NK-92 (cell line): ENCODE measurements around the gene SLC1A1.

Experiments used
- DNase-seq: peaks from one replicate; lab custom pipeline; 2025; ENCODE audit not compliant: unreplicated experiment; lab: John Stamatoyannopoulos, UW

SLC1A1 gene

DNA sequence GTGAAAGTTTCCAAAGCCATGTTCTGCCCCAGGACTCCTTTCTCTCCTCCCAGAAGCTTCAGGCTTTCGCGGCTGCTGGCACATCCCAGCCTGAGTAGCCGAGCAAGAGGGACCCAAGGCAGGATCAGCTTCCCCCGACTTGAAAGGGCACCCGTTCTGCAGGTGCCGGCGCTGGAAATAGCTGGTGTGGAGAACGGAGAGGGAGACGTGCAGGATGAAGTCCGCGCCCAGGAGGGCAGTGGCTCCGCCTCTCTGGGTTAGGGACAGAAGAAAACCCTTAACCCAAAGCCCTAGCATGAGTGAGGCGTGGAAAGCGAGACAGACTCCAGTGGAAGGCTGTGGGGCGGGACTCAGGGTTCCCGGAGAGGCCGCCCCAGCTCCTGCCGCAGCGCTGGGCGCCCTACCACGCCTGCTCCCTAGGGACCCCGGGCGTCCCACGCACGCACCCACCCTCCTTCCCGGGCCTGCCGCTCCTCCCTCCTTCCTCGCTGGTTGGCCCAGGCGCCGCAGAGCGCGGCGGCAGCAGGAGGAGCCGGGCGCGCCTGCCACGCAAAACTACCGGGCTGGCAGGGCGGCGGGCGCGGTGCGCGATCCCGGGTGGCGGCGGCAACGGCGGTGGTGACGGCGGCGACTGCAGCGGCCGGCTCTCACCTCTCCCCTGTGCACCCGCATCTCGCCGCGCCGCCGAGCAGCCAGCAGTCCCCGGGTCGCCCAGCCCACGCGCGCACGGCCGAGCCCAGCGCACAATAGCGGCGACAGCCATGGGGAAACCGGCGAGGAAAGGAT lies at the start of gene SLC1A1:
Gene SLC1A1 (plus strand): TSS at position 550 of the 786 bp plus-strand sequence. CDS start 212 bp downstream, at position 762.
- DNase-seq = no peak

DNA sequence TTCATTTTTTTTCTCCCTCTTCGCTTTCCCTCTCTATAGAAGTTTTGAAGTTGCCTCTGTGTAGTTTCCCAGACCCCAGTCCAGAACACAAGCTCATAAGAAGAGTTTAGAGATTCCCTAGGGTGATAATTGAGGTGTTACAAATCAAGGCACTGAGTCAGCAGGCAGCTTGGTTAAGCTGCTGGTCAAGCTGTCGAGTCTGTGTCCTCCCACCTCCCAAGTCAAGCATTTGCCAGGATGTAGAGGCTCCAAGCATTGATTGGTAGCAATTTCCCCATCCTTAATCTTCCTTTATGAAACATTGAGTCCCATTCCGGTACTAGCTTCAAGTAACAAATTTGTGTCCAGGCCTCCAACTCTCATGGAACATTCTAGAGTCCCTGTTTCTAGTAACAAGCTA lies 47.5 kb upstream of the SLC1A1 start:
- DNase-seq = no peak

DNA sequence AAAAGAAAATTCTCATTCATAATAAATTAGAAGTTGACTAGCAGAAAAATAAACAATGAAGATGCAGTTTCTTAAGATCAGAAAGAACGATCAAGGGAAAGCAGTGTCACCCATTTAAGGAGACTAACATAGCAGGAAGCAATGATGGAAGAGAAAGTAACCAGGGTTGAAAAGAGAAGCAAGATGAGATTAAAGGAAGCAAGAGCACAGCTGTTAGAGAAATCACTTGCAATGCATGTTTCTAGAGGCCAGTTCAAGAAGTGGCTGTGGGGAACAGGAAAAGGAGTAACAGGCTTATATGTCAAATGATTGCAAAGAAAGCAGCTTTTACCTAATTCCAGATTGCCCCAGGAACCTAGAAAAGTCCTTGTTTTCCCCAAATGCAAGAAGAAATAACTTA lies 46.8 kb upstream of the SLC1A1 start:
- DNase-seq = no peak

DNA sequence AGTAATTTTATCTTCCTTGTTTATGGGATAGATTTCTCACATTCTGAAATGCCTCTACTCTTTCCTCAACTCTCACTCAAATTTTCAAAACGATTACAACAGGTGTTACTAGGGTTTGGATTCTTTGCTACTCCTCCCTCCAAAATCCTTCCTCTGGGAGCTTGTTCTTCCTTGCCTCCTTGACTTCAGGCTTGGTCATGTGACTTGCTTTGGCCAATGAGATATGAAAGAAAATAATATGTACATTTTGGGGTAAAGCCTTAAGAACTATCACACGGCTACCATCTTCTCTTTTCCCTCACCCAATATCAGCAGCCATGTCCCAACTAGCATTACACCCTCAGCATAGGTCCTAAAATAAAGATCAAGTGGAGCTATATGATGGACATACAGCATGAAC lies 28.8 kb upstream of the SLC1A1 start:
- no peak for DNase-seq

DNA sequence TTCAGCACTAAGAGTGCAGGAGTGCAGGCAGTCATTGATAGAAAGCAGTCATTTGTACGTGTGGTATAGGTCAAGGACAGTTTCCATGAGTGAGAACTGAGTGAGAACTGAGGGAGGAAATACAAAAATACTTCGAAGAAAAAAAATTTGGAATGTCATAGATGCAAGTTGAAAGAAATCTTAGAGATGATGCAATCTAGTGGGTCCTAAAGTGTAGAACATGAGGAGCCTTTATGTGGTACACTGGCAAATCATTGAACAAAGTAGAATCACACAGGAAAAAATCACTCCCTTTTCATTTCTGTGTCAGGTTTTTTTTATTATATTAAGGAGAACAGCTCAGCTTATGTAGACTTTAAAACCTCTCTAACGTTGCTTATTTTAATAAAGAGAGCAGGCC lies 26.4 kb upstream of the SLC1A1 start:
- no peak for DNase-seq

DNA sequence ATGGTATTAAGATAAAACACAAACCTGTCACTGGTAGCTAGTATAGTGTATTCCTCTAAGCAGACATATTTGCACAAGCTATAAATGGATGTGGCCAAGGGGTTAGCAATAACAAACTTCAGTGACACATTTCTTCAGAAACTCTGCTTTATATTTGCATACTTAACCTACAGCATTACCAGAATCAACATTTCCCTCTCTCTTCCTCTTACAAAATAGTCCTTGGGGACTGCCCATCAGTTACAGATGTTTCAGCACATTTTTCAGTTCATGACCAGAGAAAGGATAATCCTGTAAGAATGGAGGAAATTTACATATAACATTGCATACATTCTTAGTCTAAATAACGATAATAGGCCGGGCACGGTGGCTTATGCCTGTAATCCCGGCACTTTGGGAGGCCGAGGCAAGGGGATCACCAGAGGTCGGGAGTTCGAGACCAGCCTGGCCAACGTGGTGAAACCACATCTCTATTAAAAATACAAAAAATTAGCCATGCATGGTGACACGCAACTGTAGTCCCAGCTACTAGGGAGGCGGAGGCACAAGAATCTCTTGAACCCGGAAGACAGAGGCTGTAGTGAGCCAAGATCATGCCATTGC lies 25.3 kb upstream of the SLC1A1 start:
- DNase-seq = no peak

DNA sequence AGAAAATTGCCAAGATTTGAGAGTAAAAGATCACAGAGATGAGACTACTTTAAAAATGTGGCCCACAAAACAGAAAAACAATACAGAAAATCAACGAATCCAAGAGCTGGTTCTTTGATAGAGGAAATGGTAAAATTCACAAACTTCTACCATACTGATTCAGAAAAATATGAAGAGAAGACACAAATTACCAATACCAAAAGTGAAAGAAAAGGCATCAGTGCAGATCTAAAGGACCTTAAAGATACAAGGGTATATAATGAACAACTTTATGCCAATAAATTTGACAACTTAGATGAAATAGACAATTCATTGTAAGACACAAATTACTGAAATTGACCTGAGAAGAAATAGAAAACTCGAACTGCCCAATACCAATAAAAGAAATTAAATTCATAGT lies 24.4 kb upstream of the SLC1A1 start:
- DNase-seq = no peak

DNA sequence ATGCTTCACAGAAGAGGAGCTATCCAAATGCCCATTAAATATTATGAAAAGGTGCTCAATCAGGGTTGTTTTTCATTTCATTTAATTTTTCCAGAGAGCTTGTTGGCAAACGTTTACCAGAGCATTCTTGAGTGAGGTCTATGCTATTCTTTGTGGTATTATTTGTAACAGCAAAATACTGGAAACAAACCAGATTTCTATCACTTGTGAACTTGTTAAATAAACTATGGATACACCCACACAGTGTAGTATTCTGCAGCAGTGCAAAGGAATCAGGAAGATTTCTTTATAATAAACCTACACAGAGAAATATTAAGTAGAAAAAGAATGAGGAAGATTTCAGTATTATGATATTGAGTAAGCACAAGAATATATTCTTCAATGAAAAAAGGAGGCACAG lies 15.0 kb upstream of the SLC1A1 start:
- no peak for DNase-seq

DNA sequence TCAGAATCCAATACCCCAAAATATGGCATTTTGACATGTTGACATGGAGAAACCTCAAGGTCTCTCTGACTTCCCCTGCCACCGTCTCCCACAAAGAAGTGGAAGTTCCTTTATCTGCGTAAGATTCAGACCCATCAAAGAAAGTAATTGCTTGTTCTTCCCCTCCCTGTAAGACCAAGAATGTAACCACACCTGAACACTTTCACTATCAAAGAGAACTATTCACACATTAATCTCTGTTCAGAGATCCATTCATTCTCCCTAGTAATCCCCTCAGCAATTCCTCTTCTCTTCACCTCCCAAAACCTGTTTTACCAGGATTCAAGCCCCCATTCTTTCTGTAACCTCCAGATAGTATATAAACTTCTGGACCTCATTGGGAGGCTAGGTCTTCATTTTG lies 4.1 kb upstream of the SLC1A1 start:
- DNase-seq = no peak

DNA sequence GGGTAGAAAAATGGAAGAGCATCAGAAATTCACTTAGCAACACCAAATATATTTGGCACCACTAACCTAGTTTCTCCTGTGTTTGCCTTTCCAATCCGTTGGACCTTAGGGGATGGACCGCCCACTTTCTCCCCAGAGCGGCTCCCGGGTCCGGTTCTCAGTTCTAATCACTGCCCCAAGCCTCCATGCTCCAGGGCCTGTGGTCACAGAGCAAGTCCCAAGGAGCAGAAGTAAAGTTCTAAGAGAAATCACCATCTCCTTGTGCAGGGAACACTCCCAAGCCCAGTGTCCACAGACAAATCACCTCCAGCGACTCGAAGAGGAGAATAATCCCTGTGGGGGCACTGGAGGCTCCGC lies 728 bp upstream of the SLC1A1 start:
- no peak for DNase-seq

DNA sequence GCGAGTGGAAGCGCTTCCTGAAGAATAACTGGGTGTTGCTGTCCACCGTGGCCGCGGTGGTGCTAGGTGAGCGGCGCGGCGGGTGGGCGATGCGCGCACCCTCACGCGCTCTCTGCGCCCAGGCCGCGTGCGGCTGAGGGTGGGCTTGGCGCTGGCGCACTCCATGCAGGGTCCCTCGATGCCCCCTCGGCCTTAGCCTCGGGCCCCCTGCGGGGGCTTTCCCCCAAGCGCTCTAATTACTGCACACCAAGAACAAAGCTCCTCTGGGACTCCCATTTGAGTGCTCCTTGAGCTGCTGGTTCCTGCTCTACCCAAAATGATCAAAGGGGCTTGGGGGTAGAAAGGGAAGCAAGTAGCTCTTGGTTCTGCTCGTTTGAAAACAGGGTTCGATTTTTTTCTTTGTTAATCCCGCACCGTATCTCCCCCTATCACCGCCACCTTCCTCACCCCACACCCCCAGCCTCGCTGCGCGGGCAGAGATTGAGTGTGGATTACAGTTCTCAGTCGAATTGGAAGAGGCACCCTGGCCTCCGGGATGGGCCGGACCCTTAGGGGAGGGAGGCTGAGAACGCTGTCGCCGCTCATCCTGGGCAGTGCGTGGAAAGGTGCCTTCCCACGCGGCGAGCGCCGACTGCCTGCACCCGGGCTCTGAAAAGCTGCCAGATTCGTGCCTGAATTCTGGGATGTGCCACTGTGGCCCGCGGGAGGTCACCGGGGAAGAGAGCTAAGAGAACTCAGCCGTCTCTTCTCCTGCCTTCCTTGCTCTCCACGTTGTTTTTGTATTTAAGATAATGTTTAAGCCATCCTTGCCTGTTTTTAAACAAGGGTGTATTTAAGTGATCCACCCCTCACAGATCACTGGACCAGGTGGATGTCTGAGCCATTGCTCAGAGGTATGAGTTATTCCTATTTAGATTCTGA lies 697 bp downstream of the SLC1A1 start:
- DNase-seq = no peak

DNA sequence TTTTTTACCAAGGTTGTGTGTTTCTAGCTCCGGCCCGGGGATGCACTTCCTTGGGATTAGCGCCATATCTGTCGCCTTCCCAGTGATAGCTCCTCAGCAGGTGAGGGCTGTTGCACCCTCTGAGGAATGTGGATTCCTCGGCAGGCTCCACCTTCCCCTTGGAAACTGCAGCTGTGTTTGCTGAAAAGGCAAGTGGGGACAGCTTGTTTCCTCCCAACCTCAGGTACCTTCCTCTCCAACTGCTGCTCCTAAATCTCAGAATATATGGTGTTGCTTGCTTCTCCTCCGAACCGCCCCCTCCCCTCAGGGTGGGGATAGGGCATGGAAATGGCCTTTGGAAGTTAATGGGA lies 1.3 kb downstream of the SLC1A1 start:
- DNase-seq = no peak

DNA sequence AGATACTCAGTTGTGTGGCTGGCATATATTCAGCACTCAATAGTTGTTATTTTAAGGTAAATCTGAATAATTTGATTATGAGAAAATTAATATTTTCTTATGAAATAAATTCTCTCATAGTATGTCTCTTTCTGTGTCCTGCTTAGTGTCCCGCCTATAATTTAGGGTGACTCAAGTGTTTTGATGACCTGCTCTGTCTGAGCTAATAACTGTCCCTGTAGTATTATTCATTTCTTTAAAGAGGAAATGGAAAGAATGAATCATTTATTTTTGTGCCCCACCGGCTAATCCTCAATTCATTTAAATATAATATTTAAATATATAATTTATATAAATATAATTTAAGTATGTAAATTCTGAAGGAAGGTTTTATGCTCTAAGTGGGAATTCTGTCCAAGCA lies 4.1 kb downstream of the SLC1A1 start:
- DNase-seq = no peak

DNA sequence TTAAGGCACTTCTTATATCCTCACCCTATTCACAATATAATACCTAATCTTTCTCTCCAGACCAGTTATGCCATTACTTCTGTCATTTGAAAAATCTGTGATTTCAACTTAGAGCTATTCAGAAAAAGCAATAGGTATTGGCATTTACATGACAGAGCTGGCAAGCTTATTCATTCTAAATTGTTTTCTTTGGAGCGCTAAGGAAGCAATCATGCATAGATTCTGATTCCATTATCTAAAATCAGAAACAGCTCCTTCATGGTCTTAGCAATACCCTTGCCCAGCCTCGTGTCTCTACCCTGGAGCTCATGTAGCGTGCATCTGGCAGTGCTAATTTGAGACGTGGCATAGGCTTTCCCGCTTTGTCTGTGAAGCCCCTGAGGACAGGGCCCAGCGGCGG lies 4.5 kb downstream of the SLC1A1 start:
- no peak for DNase-seq

DNA sequence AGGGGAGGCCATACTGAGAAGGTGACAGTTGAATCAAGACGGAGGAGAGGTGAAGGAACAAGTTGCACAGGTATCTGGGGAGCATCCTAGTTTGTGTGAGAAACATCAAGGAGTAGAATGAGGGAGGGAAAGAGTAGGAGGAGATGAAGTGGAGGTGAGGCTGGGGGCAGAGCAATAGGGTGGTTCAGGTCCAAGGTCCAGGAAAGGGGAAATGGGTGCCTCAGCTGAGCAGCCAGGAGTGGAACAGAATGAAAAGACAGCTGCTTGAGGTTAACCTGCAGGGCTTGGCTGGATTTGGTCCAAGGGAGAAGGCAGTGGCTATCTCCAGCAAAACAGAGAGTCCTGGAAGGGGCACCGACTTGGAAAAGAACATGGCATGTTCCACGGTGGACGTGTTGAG lies 5.3 kb downstream of the SLC1A1 start:
- no peak for DNase-seq

DNA sequence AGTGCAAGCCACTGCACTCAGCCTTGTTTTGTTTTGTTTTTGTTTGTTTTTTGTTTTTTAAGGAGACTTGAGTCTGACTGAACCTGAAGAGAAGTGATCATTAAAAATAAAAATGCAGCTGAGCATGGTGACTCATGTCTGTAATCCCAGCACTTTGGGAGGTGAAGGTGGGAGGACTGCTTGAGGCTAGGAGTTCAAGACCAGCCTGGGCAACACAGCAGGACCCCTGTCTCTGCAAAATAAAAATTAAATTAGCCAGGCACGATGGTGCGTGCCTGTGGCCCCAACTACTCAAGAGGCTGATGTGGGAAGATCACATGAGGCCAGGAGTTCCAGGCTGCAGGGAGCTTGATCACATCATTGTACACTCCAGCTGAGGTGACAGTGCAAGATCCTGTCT lies 6.2 kb downstream of the SLC1A1 start:
- no peak for DNase-seq

DNA sequence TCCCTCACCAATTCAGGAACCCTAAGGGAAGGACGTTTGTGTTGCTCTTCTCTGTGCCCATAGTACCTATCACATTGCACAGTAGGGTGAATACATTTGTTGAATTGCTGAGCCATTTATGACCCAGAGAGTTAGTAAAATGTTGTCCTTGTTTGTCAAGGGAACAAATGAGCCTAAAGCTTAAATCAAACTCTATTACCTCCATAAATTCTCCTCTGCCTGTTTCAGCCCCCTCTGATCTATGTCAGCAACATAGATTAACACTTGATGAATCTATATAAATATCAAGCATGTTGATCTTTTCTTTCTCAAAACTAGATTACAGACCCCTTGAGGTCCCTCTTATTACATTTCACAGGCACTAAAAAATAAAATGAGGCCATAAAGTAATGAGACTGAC lies 7.1 kb downstream of the SLC1A1 start:
- DNase-seq = no peak

DNA sequence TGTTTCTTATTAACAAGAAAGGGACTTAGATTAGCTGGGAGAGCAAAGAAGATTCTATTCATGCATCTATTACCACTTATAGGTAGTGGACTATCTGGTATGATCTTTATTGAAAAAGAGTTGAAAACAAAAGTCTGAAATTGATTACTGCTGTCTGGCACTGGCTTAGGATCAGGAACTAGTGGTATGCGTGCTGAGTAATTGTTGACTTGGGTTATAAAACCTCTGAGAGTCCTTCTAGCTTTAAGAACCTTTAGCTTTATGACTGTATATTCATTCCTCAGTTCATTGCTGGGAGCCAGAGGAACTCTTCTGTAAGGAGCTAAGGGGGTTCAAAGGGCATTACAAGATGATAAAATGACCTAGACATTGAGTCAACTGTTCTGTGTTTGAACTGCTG lies 7.6 kb downstream of the SLC1A1 start:
- DNase-seq = no peak

DNA sequence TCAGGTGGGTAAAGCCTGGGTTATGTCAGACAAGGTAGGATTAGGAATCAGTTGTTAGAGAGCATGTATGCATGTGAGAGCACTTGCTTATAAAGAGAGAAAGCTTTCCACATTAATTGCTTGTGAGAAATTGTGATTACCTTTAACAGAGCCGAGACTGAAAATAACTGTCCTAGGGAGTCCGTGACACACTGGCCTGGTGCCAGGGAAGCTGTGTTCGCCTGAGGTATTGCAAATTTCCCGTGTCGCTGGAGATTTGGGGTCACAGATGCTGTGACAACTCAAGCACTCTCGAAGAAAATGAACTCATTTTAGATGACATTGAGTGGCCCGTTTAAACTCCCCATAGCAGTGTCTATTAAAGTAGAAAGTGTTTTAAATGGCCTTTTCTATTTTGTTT lies 9.6 kb downstream of the SLC1A1 start:
- DNase-seq = no peak

DNA sequence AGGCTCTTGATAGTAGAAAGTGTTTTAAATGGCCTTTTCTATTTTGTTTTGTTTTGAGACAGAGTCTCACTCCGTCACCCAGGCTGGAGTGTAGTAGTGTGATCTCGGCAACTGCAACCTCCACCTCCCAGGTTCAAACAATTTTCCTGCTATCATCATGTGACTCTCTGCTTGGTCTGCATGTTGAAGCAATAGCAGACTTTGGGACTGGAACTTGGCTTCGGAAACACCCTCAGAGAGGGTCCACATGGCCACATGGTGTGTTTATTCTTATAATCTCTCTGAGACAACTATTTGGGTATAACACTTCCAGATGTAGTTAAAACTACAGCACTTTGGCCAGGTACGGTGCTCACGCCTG lies 10.9 kb downstream of the SLC1A1 start:
- no peak for DNase-seq

DNA sequence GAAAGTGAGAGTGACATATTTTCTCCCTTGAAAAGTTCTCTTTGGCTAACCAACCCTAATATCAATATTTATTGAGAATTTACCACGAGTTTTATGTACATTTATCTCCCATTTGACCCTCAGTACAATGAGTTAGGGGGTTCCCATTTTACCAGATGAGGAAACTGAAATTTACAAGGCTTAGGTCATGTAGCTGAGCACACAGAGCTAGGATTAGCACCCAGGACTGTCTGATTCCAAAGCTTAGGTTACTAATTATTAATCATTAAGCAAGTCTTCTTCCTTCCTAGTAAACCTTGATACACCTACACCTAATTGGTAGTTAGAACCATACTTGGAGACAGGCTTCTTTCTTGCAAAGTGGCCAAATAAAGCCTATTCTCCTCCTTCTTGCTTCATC lies 12.2 kb downstream of the SLC1A1 start:
- DNase-seq = no peak

DNA sequence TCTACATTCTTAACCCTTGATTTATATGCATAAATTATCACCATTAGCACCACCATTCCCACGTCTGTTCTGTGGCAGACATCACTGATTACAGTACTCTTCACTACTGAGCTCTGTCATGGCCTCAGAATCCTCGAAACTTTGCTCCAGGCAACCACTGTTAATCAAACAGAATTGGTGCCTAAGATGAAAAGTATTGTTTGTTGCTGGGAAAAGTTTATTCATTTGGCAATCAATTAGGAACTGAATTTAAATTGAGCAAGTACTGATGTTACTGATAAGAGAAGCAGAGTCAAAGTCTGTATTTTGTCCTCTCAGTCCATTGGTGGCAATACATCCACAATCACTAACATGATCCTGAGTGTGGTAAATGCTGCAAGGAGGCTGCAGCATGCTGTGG lies 12.8 kb downstream of the SLC1A1 start:
- no peak for DNase-seq
